A673 (cell line): ENCODE measurements around the gene TMEM109.

Source experiments
- CTCF ChIP-seq: fragments of 300-800, 200-600 bp; sonication (generic); conservative IDR thresholded peaks from 2 replicates; pipeline ENCODE4 v1.5.1; 2017; ENCODE audit warnings: low read depth, mild to moderate bottlenecking, antibody characterized with exemption, low read length, moderate library complexity, mixed read lengths
- EZH2 ChIP-seq: fragments of 200-600 bp; sonication (generic); IDR thresholded peaks from 2 replicates; pipeline ENCODE4 v1.6.1; 2017; ENCODE audit warnings: borderline replicate concordance, low read depth, mild to moderate bottlenecking, mixed read lengths, antibody characterized with exemption, low read length; ENCODE audit not compliant: poor library complexity, severe bottlenecking

GRCh38 chr11:60921259-60921658 is 7.3 kb downstream of the TMEM109 start:
- TF ChIP-seq CTCF (no peak), EZH2 (no peak)
